ENCODE results near the gene ARPC4.

The ARPC4 gene

GRCh38 chr3:9749645-9750555 lies 43.0 kb upstream of the ARPC4 start, which contains the start of gene OGG1:
Gene OGG1 (plus strand): TSS chr3:9749952. CDS start chr3:9750287, 335 bp downstream.
- no peaks in the 10 kb centered on the region for H3K9me3 ChIP-seq (replicated peaks in 1 of 11)
- peaks cover 38 to 61% (median 56%) of the 10 kb centered on the region in 11 experiments for H3K36me3 ChIP-seq
- no peaks in the 10 kb centered on the region for H3K27me3 ChIP-seq
- peak within 1 kb of the TSS; percentile 60 to 82 (median 76) for H3K27ac ChIP-seq
- no peak for TF ChIP-seq Cebpa-rat (IDR thresholded peaks at IDR 0.05)
- peaks cover 78 to 87% (median 80%) of the 10 kb centered on the region in 10 experiments for H3K4me1 ChIP-seq
- peak within 1 kb of the TSS; percentile 91 to 100 (median 97) for H3K4me2 ChIP-seq
- peak within 1 kb of the TSS; percentile 59 to 77 (median 64) for H3K4me3 ChIP-seq
- peak within 1 kb of the TSS; percentile 66 to 82 (median 77) for H3K9ac ChIP-seq
- H4K20me1 ChIP-seq, result peaks cover 0 to 46% (median 39%) of the 10 kb centered on the region in 11 experiments; a peak in 18 of 22 replicates

GRCh38 chr3:9750556-9751411 lies 42.1 kb upstream of the ARPC4 start:
- H3K4me3 ChIP-seq, result peak overlapping the region; percentile 59 to 77 (median 64)
- peak overlapping the region; percentile 66 to 82 (median 77) for H3K9ac ChIP-seq
- H3K27me3 ChIP-seq, result no peaks in the 10 kb centered on the region
- H4K20me1 ChIP-seq, result peaks cover 0 to 37% (median 30%) of the 10 kb centered on the region in 11 experiments; a peak in 18 of 22 replicates
- peaks cover 76 to 85% (median 79%) of the 10 kb centered on the region in 10 experiments for H3K4me1 ChIP-seq
- peak overlapping the region; percentile 91 to 100 (median 97) for H3K4me2 ChIP-seq
- no peaks in the 10 kb centered on the region for H3K9me3 ChIP-seq (replicated peaks in 1 of 11)
- peaks cover 32 to 58% (median 47%) of the 10 kb centered on the region in 11 experiments for H3K36me3 ChIP-seq
- H3K27ac ChIP-seq, result peak overlapping the region; percentile 59 to 82 (median 76); a peak in 21 of 22 replicates
- TF ChIP-seq Cebpa-rat (IDR thresholded peaks at IDR 0.05), result no peak

- TF ChIP-seq Cebpa-rat (IDR thresholded peaks at IDR 0.05), result no peak
- Histone ChIP-seq H3K4me3 (peak overlapping the region in 3 of 10 experiments; percentile 2 to 21 (median 6); a peak in 4 of 20 replicates), H3K36me3 (peaks cover 19 to 60% (median 44%) of the 10 kb centered on the region in 11 experiments; a peak in 21 of 22 replicates), H3K9me3 (replicated peaks in 1 of 11) (no peaks in the 10 kb centered on the region), H4K20me1 (no peaks in the 10 kb centered on the region), H3K4me1 (peaks cover 41 to 50% (median 44%) of the 10 kb centered on the region in 10 experiments), H3K27me3 (no peaks in the 10 kb centered on the region), H3K9ac (peak overlapping the region in 7 of 11 experiments; percentile 6 to 29 (median 16); a peak in 6 of 22 replicates), H3K27ac (peak overlapping the region in 9 of 11 experiments; percentile 13 to 60 (median 41); a peak in 11 of 22 replicates), H3K4me2 (peak overlapping the region; percentile 58 to 88 (median 78))
Measured at GRCh38 chr3:9754678-9755077, 38.2 kb upstream of the ARPC4 start.

DNA sequence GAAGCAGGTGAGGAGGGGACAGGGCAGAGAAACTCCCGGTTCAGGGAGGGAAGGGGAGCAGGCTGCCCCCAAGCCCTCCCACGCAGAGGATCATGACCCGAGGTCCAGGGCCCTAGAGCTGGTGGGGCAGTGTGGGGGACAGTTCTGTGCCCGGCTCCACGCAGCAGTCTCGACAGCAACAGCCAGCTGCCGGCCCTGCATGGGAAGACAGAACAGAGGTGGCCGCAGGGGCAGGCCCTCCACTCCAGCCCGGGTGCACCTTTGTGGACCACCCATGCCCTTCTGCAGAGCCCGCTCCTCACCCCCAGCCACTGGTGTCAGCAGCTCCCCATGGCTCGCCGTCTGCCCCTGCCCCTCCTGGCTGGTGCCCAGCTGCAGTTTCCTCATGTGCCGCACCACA lies 35.5 kb upstream of the ARPC4 start:
- Histone ChIP-seq H3K4me2 (no peak overlapping the region), H3K36me3 (peaks cover 19 to 54% (median 37%) of the 10 kb centered on the region in 11 experiments; a peak in 21 of 22 replicates), H3K4me3 (no peak overlapping the region), H3K27ac (no peak overlapping the region), H4K20me1 (no peaks in the 10 kb centered on the region; a peak in 2 of 22 replicates), H3K9me3 (replicated peaks in 1 of 11) (no peaks in the 10 kb centered on the region), H3K4me1 (peaks cover 19 to 26% (median 22%) of the 10 kb centered on the region in 10 experiments), H3K27me3 (no peaks in the 10 kb centered on the region), H3K9ac (no peak overlapping the region)
- no peak for TF ChIP-seq Cebpa-rat (IDR thresholded peaks at IDR 0.05)

DNA sequence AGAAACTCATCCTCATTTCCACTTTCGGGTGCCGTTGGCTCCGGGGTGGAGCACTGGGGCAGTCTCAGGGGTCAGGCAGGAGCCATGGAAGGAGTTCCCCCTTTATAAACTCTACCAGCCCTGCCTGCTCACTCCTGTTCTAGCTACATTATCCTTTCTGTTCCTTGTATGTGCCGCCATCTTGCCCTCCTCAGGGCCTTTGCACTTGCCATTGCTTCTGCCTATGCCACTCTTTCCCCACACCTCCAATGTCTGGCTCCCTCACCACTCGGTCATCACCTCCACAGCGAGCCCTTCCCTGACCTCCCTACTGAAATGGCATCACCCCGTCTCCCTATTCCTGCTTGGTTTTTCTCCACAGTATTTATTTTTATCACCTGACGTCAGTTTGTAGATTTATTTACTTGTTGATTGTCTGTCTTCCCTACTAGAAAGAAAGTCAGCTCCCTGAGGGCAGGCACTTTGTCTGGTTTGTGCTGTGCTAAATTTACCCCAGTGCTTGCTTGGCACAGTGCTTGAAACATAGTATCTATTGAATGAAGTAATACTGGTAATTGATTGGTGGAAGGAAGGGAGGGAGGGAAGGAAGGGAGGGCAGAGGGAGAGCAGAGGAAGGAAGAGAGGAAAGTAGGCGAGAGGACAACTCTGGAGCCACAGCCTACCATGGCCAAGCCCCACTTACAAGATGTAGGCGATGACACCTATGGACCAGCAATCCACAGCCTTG lies 31.9 kb upstream of the ARPC4 start:
- H3K4me1 ChIP-seq, result peaks cover 0 to 3% (median 0%) of the 10 kb centered on the region in 10 experiments; a peak in 2 of 20 replicates
- H3K27ac ChIP-seq, result no peak overlapping the region
- no peak for TF ChIP-seq Cebpa-rat (IDR thresholded peaks at IDR 0.05)
- no peak overlapping the region for H3K9ac ChIP-seq
- no peaks in the 10 kb centered on the region for H3K27me3 ChIP-seq
- H4K20me1 ChIP-seq, result peaks cover 0 to 4% (median 0%) of the 10 kb centered on the region in 11 experiments; a peak in 3 of 22 replicates
- peaks cover 18 to 43% (median 25%) of the 10 kb centered on the region in 11 experiments; a peak in 21 of 22 replicates for H3K36me3 ChIP-seq
- no peak overlapping the region for H3K4me2 ChIP-seq
- H3K4me3 ChIP-seq, result no peak overlapping the region
- no peaks in the 10 kb centered on the region for H3K9me3 ChIP-seq (replicated peaks in 1 of 11)

DNA sequence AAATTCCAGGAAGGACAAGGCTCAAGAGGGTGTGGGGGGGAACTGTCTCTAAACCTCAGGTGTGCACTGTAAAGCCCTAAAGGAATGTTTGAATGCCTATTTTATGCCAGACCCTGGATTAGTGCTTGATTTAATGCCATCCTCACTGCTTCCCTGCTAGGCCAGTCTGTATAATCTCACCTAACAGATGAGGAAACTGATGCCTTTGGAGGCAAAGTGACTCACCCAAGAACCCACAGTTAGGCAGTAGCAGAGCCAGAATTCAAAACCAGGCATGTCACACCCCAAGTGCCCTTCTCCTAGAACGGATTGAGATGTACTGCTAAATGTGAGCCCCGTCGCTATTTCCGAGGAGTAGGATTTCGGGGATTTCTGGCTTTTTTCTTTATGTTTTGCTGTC lies 31.0 kb upstream of the ARPC4 start:
- Histone ChIP-seq H3K4me3 (no peak overlapping the region), H3K9ac (no peak overlapping the region; a peak in 1 of 22 replicates), H3K27ac (no peak overlapping the region), H3K36me3 (peaks cover 9 to 34% (median 16%) of the 10 kb centered on the region in 11 experiments; a peak in 21 of 22 replicates), H4K20me1 (peaks cover 0 to 4% (median 0%) of the 10 kb centered on the region in 11 experiments; a peak in 3 of 22 replicates), H3K27me3 (no peaks in the 10 kb centered on the region), H3K4me2 (no peak overlapping the region), H3K4me1 (peaks cover 0 to 13% (median 0%) of the 10 kb centered on the region in 10 experiments; a peak in 6 of 20 replicates), H3K9me3 (replicated peaks in 1 of 11) (no peaks in the 10 kb centered on the region)
- no peak for TF ChIP-seq Cebpa-rat (IDR thresholded peaks at IDR 0.05)

- no peak overlapping the region for H3K9ac ChIP-seq
- no peak for TF ChIP-seq Cebpa-rat (IDR thresholded peaks at IDR 0.05)
- no peak overlapping the region for H3K27ac ChIP-seq
- peaks cover 0 to 4% (median 0%) of the 10 kb centered on the region in 11 experiments; a peak in 3 of 22 replicates for H4K20me1 ChIP-seq
- no peaks in the 10 kb centered on the region for H3K9me3 ChIP-seq (replicated peaks in 1 of 11)
- peaks cover 0 to 22% (median 3%) of the 10 kb centered on the region in 10 experiments; a peak in 9 of 20 replicates for H3K4me1 ChIP-seq
- H3K27me3 ChIP-seq, result no peaks in the 10 kb centered on the region
- no peak overlapping the region for H3K4me2 ChIP-seq
- peaks cover 0 to 24% (median 6%) of the 10 kb centered on the region in 11 experiments; a peak in 14 of 22 replicates for H3K36me3 ChIP-seq
- no peak overlapping the region for H3K4me3 ChIP-seq
Measured at GRCh38 chr3:9762871-9763270, 30.0 kb upstream of the ARPC4 start.

Data from BLaER1 treated with 17β-estradiol and CSF1 and Interleukin-3, amounts not matched to agents 10 nM and 100 nM (cell line).